ENCODE measurements around the gene WDR4. TPM values are rescaled to one million over a fixed set of nuclear protein-coding genes. Genes with fewer than 3 reads are reported as not detected.
"Not testable (repeated sequence)": the region's sequence is repeated elsewhere in the genome, so short reads cannot be mapped to it uniquely, and the experiment has no call there.

The WDR4 gene
- total and polyA plus RNA-seq, 2 experiments from 2014 or later: 22.5 to 50.2 TPM

DNA sequence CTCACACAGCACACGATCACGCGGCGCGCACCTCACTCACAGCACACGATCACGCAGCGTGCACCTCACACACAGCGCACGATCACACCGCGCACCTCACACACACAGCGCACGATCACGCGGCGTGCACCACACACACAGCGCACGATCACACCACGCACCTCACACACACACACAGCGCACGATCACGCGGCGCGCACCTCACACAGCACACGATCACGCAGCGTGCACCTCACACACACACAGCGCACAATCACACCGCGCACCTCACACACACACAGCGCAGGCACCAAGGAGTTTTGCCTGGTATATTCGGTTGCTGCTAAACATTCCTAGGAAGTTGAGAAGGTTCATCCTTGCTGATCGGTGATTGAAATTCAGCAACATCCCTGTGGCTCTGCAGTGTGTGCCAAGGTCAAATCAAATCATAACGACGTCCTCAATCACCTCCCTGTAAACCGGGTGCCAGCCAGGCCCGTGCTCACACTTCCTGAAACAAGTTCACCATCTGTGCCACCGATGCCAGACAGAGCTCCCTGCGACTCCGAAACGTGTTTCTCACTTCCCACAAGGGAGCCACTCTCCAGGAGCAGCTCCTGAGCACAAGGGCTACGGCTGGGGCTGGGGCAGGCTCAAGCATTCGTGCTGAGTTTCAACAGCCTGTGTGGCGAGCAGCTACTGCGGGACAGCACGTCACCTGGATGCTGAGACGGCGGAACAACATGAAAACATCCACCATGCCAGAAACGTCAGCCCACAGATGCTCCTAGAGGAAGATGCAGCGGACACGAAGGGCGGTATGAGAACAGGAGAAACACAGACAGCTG is 30.2 kb downstream of the WDR4 start:
- Histone ChIP-seq H3K27me3 (ENCODE audit: insufficient read depth) (no peaks in the 10 kb centered on the region), H3K79me2 (replicated peaks; ENCODE audit: insufficient read depth) (peaks cover 52% of the 10 kb centered on the region), H3K27ac (ENCODE audit: low read depth) (0 out of 2 replicates have a peak overlapping the region, but pooled peaks have one; percentile 39), H3K9me2 (ENCODE audit: insufficient read depth) (no peaks in the 10 kb centered on the region), H3F3A (replicated peaks; ENCODE audit: low read depth) (peaks cover 61% of the 10 kb centered on the region), H3K4me1 (ENCODE audit: insufficient read depth) (no peaks in the 10 kb centered on the region), H3K4me3 (no peak overlapping the region), H3K4me2 (no peak overlapping the region), H4K20me1 (replicated peaks; ENCODE audit: insufficient read depth) (peaks cover 14% of the 10 kb centered on the region), H2AFZ (no peak overlapping the region), H3K36me3 (ENCODE audit: insufficient read depth) (peaks cover 31% of the 10 kb centered on the region)
- peak overlapping the region; percentile 27; the same call in 1 of the 2 replicates for H3K27ac Mint-ChIP-seq
- no peak overlapping the region; the same call in 2 of the 3 replicates for H3K4me3 Mint-ChIP-seq
- no peaks in the 10 kb centered on the region; the same call in 1 of the 3 replicates for H3K9me3 Mint-ChIP-seq
- DNase-seq (ENCODE audit: low spot score) (no peak), ATAC-seq (no peak)
- H3K4me1 Mint-ChIP-seq: peaks cover 3% of the 10 kb centered on the region; the same call in 1 of the 3 replicates
- TF ChIP-seq, protein P1, sequence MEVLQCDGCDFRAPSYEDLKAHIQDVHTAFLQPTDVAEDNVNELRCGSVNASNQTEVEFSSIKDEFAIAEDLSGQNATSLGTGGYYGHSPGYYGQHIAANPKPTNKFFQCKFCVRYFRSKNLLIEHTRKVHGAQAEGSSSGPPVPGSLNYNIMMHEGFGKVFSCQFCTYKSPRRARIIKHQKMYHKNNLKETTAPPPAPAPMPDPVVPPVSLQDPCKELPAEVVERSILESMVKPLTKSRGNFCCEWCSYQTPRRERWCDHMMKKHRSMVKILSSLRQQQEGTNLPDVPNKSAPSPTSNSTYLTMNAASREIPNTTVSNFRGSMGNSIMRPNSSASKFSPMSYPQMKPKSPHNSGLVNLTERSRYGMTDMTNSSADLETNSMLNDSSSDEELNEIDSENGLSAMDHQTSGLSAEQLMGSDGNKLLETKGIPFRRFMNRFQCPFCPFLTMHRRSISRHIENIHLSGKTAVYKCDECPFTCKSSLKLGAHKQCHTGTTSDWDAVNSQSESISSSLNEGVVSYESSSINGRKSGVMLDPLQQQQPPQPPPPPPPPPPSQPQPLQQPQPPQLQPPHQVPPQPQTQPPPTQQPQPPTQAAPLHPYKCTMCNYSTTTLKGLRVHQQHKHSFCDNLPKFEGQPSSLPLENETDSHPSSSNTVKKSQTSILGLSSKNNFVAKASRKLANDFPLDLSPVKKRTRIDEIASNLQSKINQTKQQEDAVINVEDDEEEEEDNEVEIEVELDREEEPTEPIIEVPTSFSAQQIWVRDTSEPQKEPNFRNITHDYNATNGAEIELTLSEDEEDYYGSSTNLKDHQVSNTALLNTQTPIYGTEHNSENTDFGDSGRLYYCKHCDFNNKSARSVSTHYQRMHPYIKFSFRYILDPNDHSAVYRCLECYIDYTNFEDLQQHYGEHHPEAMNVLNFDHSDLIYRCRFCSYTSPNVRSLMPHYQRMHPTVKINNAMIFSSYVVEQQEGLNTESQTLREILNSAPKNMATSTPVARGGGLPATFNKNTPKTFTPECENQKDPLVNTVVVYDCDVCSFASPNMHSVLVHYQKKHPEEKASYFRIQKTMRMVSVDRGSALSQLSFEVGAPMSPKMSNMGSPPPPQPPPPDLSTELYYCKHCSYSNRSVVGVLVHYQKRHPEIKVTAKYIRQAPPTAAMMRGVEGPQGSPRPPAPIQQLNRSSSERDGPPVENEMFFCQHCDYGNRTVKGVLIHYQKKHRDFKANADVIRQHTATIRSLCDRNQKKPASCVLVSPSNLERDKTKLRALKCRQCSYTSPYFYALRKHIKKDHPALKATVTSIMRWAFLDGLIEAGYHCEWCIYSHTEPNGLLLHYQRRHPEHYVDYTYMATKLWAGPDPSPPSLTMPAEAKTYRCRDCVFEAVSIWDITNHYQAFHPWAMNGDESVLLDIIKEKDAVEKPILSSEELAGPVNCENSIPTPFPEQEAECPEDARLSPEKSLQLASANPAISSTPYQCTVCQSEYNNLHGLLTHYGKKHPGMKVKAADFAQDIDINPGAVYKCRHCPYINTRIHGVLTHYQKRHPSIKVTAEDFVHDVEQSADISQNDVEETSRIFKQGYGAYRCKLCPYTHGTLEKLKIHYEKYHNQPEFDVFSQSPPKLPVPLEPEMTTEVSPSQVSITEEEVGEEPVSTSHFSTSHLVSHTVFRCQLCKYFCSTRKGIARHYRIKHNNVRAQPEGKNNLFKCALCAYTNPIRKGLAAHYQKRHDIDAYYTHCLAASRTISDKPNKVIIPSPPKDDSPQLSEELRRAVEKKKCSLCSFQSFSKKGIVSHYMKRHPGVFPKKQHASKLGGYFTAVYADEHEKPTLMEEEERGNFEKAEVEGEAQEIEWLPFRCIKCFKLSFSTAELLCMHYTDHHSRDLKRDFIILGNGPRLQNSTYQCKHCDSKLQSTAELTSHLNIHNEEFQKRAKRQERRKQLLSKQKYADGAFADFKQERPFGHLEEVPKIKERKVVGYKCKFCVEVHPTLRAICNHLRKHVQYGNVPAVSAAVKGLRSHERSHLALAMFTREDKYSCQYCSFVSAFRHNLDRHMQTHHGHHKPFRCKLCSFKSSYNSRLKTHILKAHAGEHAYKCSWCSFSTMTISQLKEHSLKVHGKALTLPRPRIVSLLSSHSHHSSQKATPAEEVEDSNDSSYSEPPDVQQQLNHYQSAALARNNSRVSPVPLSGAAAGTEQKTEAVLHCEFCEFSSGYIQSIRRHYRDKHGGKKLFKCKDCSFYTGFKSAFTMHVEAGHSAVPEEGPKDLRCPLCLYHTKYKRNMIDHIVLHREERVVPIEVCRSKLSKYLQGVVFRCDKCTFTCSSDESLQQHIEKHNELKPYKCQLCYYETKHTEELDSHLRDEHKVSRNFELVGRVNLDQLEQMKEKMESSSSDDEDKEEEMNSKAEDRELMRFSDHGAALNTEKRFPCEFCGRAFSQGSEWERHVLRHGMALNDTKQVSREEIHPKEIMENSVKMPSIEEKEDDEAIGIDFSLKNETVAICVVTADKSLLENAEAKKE (CRISPR knock-in tag; IDR thresholded peaks at IDR 0.05): no peak
- TF ChIP-seq JUNB (IDR thresholded peaks at IDR 0.05; ENCODE audit: unreplicated experiment) (no peak), ZNF331 (CRISPR knock-in tag; IDR thresholded peaks at IDR 0.05; ENCODE audit: low read depth) (no peak), CREB1 (CRISPR knock-in tag; IDR thresholded peaks at IDR 0.05; ENCODE audit: low read depth) (no peak), ZNF114 (CRISPR knock-in tag; IDR thresholded peaks at IDR 0.05) (no peak), POLR2AphosphoS5 (IDR thresholded peaks at IDR 0.05; ENCODE audit: low read depth) (no peak)
- TF ChIP-seq, protein P2, sequence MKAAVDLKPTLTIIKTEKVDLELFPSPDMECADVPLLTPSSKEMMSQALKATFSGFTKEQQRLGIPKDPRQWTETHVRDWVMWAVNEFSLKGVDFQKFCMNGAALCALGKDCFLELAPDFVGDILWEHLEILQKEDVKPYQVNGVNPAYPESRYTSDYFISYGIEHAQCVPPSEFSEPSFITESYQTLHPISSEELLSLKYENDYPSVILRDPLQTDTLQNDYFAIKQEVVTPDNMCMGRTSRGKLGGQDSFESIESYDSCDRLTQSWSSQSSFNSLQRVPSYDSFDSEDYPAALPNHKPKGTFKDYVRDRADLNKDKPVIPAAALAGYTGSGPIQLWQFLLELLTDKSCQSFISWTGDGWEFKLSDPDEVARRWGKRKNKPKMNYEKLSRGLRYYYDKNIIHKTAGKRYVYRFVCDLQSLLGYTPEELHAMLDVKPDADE (IDR thresholded peaks at IDR 0.05): no peak
- TF ChIP-seq, protein P3, sequence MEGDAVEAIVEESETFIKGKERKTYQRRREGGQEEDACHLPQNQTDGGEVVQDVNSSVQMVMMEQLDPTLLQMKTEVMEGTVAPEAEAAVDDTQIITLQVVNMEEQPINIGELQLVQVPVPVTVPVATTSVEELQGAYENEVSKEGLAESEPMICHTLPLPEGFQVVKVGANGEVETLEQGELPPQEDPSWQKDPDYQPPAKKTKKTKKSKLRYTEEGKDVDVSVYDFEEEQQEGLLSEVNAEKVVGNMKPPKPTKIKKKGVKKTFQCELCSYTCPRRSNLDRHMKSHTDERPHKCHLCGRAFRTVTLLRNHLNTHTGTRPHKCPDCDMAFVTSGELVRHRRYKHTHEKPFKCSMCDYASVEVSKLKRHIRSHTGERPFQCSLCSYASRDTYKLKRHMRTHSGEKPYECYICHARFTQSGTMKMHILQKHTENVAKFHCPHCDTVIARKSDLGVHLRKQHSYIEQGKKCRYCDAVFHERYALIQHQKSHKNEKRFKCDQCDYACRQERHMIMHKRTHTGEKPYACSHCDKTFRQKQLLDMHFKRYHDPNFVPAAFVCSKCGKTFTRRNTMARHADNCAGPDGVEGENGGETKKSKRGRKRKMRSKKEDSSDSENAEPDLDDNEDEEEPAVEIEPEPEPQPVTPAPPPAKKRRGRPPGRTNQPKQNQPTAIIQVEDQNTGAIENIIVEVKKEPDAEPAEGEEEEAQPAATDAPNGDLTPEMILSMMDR (conservative IDR thresholded peaks at IDR 0.05; ENCODE audit: low read depth in 2 of 2): no peak
- H3K36me3 Mint-ChIP-seq (ENCODE audit: low read depth): peaks cover 93% of the 10 kb centered on the region
- H3K27me3 Mint-ChIP-seq (ENCODE audit: insufficient read depth, low read depth, poor library complexity): peaks cover 13% of the 10 kb centered on the region

DNA sequence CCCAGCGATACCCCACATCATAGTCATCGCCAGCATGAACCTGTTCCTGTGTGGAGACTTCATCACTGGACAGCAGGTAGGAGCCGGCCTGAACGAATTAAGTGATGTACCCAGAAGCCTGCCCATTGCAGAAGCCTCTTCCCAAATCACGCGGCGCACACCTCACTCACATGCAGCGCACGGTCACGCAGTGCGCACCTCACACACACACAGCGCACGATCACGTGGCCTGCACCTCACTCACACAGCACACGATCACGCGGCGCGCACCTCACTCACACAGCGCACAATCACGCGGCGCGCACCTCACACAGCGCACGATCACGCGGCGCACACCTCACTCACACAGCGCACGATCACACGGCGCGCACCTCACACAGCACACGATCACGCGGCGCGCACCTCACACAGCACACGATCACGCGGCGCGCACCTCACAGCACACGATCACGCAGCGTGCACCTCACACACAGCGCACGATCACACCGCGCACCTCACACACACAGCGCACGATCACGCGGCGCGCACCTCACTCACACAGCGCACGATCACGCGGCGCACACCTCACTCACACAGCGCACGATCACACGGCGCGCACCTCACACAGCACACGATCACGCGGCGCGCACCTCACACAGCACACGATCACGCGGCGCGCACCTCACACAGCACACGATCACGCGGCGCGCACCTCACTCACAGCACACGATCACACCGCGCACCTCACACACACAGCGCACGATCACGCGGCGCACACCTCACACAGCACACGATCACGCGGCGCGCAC is 31.0 kb downstream of the WDR4 start:
- Mint-ChIP-seq H3K36me3 (ENCODE audit: low read depth) (peaks cover 89% of the 10 kb centered on the region), H3K27me3 (ENCODE audit: insufficient read depth, low read depth, poor library complexity) (peaks cover 13% of the 10 kb centered on the region), H3K27ac (peak overlapping the region; percentile 27)
- H3F3A ChIP-seq (replicated peaks; ENCODE audit: low read depth): peaks cover 63% of the 10 kb centered on the region
- not testable (repeated sequence) for H2AFZ ChIP-seq; H3K27me3 ChIP-seq (ENCODE audit: insufficient read depth); H3K4me3 ChIP-seq; ATAC-seq; H3K4me1 ChIP-seq (ENCODE audit: insufficient read depth); H3K27ac ChIP-seq (ENCODE audit: low read depth); H3K9me2 ChIP-seq (ENCODE audit: insufficient read depth); H3K9me3 Mint-ChIP-seq; H3K4me3 Mint-ChIP-seq; DNase-seq (ENCODE audit: low spot score); H3K4me2 ChIP-seq; H3K4me1 Mint-ChIP-seq
- H3K36me3 ChIP-seq (ENCODE audit: insufficient read depth): peaks cover 29% of the 10 kb centered on the region
- peaks cover 60% of the 10 kb centered on the region for H3K79me2 ChIP-seq (replicated peaks; ENCODE audit: insufficient read depth)
- H4K20me1 ChIP-seq (replicated peaks; ENCODE audit: insufficient read depth): peaks cover 21% of the 10 kb centered on the region

Data from GM23338 (cell line).